GM06990 (cell line): ENCODE data around the gene PCGF3.
A peak's percentile ranks its signal among the peaks of the same experiment; 100 is the strongest.

Source experiments
- DNase-seq: peaks from one replicate; pipeline ENCODE4 v3.0.0-alpha.2; 2011; ENCODE audit not compliant: insufficient read length; ENCODE audit errors: extremely low read depth
- H3K27me3 ChIP-seq: replicated peaks from 2 replicates; pipeline ENCODE4 v1.6.0; 2011; ENCODE audit warnings: low read length; ENCODE audit not compliant: control insufficient read depth, insufficient read depth
- H3K36me3 ChIP-seq: 2 replicates; pipeline ENCODE4 v1.5.1; 2011; ENCODE audit warnings: low read length; ENCODE audit not compliant: control insufficient read depth, insufficient read depth
- H3K4me3 ChIP-seq: replicated peaks from 2 replicates; pipeline ENCODE4 v1.5.1; 2011; ENCODE audit warnings: low read depth, mild to moderate bottlenecking, control low read depth, low read length
- TF ChIP-seq, protein P1 (sequence below): IDR thresholded peaks from 2 replicates; pipeline ENCODE4 v1.5.1; 2011; ENCODE audit warnings: low read length, control low read depth, mild to moderate bottlenecking, inconsistent platforms; ENCODE audit not compliant: insufficient read depth, poor library complexity, severe bottlenecking

PCGF3 gene

DNA sequence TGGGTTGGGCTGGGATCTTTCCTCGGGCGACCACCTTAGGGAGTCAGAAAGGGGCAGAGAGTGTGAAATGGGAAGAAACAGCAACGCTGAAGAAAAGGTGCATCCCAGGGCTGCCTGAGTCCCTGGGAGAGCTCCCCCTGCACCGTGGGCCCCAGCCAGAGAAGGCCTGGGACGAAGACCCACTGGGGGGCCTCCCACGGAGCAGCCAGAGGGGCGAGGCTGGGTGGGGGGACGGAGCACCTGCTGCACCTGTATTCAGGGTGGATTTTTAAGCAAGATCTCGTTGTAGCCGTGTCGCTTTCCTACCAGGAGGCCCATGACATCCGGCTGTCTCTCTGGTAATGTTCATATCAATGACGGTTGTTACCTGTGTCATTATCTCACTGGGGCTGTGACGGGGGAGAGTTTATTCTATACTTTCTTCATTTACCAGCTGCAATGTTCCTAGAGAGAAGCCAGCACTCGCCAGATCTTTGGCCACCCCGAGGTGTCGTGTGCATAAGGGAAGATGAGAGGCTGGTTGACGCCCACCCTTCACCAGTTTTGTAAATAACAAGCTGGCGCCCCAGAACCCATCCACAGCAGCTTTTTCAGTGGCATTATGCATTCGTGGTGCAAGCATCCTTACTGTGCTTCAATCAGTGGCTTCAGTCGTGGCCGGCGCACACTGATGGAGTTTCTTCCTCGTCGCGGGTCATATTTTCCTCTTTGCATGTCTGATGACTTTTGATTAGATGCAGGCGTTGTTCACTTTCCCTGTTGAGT is 5.6 kb upstream of the PCGF3 start:
- TF ChIP-seq, protein P1, sequence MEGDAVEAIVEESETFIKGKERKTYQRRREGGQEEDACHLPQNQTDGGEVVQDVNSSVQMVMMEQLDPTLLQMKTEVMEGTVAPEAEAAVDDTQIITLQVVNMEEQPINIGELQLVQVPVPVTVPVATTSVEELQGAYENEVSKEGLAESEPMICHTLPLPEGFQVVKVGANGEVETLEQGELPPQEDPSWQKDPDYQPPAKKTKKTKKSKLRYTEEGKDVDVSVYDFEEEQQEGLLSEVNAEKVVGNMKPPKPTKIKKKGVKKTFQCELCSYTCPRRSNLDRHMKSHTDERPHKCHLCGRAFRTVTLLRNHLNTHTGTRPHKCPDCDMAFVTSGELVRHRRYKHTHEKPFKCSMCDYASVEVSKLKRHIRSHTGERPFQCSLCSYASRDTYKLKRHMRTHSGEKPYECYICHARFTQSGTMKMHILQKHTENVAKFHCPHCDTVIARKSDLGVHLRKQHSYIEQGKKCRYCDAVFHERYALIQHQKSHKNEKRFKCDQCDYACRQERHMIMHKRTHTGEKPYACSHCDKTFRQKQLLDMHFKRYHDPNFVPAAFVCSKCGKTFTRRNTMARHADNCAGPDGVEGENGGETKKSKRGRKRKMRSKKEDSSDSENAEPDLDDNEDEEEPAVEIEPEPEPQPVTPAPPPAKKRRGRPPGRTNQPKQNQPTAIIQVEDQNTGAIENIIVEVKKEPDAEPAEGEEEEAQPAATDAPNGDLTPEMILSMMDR = no peak
- no peaks in the 10 kb centered on the region for H3K36me3 ChIP-seq
- H3K4me3 ChIP-seq = peak overlapping the region; percentile 20; the same call in 1 of the 2 replicates

DNA sequence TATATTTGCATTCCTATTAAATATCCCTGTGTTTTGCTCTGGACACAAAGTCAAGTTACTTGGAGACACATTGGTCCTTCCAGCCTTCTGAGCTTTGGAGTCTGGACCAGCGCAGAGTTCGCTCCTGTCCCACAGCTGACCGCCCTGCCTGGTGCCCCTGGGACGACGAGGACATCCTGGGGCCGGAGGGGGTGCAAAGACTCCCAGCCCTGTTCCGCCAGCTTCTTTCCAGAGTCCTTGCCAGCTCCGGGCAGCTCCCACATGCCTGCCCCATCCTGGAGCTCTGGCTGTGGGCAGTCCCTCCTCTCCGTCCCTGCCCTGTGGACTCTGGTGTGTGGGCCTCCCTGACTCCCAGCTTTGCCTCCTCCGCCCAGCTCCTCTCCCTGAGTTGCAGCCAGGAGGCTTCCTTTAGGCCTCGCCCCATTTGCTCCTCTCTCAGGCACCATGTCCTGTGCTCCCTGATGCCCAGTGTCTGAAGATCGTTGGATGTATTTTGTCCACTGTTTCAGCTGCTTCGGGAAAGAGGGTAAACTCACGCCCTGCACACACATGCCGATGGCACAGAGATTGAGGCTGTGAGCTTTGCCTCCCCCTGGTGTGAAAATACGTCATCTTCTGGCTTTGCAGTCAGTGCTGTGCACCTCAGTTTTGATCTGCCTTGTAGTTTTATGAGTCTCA is 4.9 kb upstream of the PCGF3 start:
- DNase-seq = no peak
- no peaks in the 10 kb centered on the region for H3K27me3 ChIP-seq

More for the DNA sequence above, 5.6 kb upstream of the PCGF3 start:
- H3K27me3 ChIP-seq = no peaks in the 10 kb centered on the region
- DNase-seq = no peak

DNA sequence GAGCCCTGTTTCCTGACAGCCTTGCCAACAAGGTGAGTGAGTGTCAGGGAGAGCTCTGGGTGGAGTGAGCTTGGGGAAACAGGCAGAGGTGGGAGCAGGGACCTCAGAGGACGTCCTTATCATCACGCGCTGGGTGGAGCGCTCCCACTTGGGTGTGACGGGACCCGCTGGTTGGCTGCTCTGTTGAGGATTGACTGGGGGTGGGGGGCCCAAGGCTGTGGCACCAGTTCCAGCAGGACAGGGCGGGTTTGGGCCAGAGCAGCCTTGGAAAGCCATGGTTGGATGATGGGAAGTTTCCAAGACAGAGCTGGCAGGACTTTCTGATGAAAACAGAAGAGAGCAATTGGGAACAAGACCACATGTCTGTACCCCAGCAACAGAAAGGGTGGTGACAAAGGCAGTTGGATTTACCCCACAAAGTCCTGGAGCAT is 3.0 kb upstream of the PCGF3 start:
- H3K36me3 ChIP-seq = no peaks in the 10 kb centered on the region
- no peak overlapping the region for H3K4me3 ChIP-seq
- no peaks in the 10 kb centered on the region for H3K27me3 ChIP-seq
- DNase-seq = no peak
- TF ChIP-seq, protein P1 = no peak

More for the DNA sequence above, 4.9 kb upstream of the PCGF3 start:
- TF ChIP-seq, protein P1 = no peak
- Histone ChIP-seq H3K36me3 (no peaks in the 10 kb centered on the region), H3K4me3 (no peak overlapping the region)

DNA sequence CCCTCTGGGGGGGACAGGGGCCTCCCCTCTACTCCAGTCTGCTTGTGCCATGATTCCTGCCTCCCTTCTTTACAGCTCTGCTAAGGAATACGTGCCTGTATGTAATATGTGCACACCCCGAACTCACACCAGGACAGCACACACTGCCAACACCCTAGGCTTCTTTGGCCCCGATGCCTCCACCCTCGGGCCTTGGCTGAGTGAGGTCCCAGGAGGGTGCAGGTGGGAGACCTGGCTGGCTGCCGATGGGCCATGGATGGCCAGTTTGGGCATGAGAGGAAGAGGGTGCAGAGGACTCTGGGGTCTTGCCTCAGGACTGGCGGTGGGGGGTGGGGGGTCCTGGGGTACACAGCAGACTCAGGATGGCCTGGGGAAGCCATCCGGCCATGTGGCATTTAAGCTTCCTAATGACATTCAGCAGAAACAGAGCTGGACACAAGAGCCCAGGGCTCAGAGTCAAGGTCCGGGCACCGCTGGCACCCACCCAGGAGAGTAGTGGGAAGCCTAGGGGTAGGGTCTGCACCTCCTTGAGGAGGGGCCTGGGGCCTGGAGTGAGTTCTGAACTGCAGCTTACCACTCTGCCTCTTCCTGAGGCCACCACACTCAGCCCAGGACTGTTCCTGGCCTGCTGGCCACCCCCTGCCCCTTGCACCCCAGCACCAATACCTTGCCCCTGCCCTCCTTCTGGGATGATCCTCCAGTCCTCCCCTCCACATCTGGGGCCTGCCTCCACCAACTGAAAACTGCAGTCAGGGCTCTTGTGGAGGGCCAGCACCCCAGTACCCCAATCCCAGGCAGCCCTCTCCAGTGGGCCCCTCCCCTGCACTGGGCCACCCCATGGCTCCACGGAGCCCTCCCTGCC is 2.1 kb upstream of the PCGF3 start:
- no peak overlapping the region for H3K4me3 ChIP-seq
- H3K27me3 ChIP-seq = no peaks in the 10 kb centered on the region
- TF ChIP-seq, protein P1 = no peak
- no peak for DNase-seq
- no peaks in the 10 kb centered on the region; the same call in 1 of the 2 replicates for H3K36me3 ChIP-seq

DNA sequence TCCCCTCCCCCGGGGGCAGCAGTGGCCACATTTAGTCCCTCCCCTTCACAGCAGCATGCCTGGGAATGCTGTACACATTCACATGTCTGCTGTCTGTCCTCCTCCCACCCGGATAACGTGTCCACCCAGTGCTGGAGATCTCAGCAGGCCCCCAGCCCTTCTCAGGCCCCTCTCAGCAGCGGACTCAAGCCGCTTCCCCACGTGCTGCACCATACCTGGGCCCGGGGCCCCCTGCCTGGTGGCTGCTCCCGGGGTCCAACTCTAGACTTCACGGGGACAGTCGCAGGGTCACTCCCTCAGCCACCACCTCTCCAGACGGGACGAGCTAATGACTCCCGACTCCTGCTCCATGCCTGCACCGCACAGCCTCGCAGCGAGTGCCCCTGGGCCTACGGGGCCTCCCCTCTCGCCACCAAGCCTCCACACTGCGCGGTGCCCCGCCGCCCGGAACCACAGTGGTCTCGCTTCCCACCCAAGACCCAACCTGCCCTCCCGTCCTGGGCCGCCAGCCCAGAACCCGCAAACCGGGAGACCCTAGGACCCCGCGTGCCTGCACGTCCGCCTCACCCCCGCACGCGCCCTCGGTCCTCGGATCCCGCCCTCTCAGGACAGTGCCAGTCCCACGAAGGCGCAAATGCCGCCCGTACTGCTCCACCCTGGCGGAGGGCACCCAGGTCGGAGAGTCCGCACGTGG is 1.3 kb upstream of the PCGF3 start:
- no peaks in the 10 kb centered on the region; the same call in 1 of the 2 replicates for H3K36me3 ChIP-seq
- H3K27me3 ChIP-seq = no peaks in the 10 kb centered on the region
- TF ChIP-seq, protein P1 = no peak
- no peak for DNase-seq
- no peak overlapping the region for H3K4me3 ChIP-seq
